OCI-LY1 (cell line): ENCODE results near the gene MATN3.

Source experiments
- H2AFZ ChIP-seq: fragments of 200-600 bp; sonication (generic), shearing (Covaris generic); 2 replicates; pipeline ENCODE4 v1.6.0; 2014; ENCODE audit warnings: antibody characterized with exemption, mild to moderate bottlenecking, low read length
- H3F3A ChIP-seq: fragments of 200-600 bp; sonication (generic), shearing (Covaris generic); 2 replicates; pipeline ENCODE4 v1.6.0; 2014; ENCODE audit warnings: mild to moderate bottlenecking, antibody characterized with exemption, low read length, moderate library complexity; ENCODE audit not compliant: insufficient read depth
- H3K27ac ChIP-seq: fragments of 200-600 bp; sonication (generic); 2 replicates; pipeline ENCODE4 v1.5.1; 2014; ENCODE audit warnings: low read length, mixed run types, mild to moderate bottlenecking, low read depth; ENCODE audit not compliant: poor library complexity, severe bottlenecking
- H3K27me3 ChIP-seq: fragments of 200-600 bp; sonication (generic); 2 replicates; pipeline ENCODE4 v1.6.0; 2014; ENCODE audit warnings: antibody characterized with exemption, mild to moderate bottlenecking, low read length, moderate library complexity; ENCODE audit not compliant: insufficient read depth
- H3K36me3 ChIP-seq: fragments of 200-600 bp; sonication (generic); 2 replicates; pipeline ENCODE4 v1.6.1; 2014; ENCODE audit warnings: mild to moderate bottlenecking, antibody characterized with exemption, low read length, moderate library complexity, mixed read lengths; ENCODE audit not compliant: insufficient read depth
- H3K4me1 ChIP-seq: fragments of 200-600 bp; sonication (generic); 2 replicates; pipeline ENCODE4 v1.5.1; 2014; ENCODE audit warnings: mild to moderate bottlenecking, low read length, moderate library complexity; ENCODE audit not compliant: insufficient read depth, severe bottlenecking
- H3K4me2 ChIP-seq: fragments of 200-600 bp; sonication (generic), shearing (Covaris generic); 2 replicates; pipeline ENCODE4 v1.6.1; 2014; ENCODE audit warnings: low read length
- H3K4me3 ChIP-seq: fragments of 200-600 bp; sonication (generic); 2 replicates; pipeline ENCODE4 v1.5.1; 2014; ENCODE audit warnings: low read length, low read depth, mild to moderate bottlenecking, mixed read lengths; ENCODE audit not compliant: poor library complexity, severe bottlenecking
- H3K79me2 ChIP-seq: fragments of 200-600 bp; shearing (Covaris generic); 2 replicates; pipeline ENCODE4 v1.6.1; 2016; ENCODE audit warnings: mixed run types, low read length, mixed read lengths; ENCODE audit not compliant: insufficient read depth
- H3K9ac ChIP-seq: fragments of 200-600 bp; sonication (generic), shearing (Covaris generic); 2 replicates; pipeline ENCODE4 v1.6.1; 2014; ENCODE audit warnings: mild to moderate bottlenecking, low read length, mixed read lengths
- H3K9me2 ChIP-seq: fragments of 200-600 bp; sonication (generic), shearing (Covaris generic); 2 replicates; pipeline ENCODE4 v1.6.1; 2014; ENCODE audit warnings: low read depth, mild to moderate bottlenecking, low read length, mixed read lengths
- H3K9me3 ChIP-seq: fragments of 200-600 bp; shearing (Covaris generic); 2 replicates; pipeline ENCODE4 v1.6.1; 2014; ENCODE audit warnings: low read length, mixed read lengths
- H4K20me1 ChIP-seq: fragments of 200-600 bp; sonication (generic), shearing (Covaris generic); 2 replicates; pipeline ENCODE4 v1.6.0; 2016; ENCODE audit warnings: mild to moderate bottlenecking, low read length; ENCODE audit not compliant: insufficient read depth
- CTCF ChIP-seq: fragments of 200-600 bp; sonication (generic), shearing (Covaris generic); IDR thresholded peaks from 2 replicates; pipeline ENCODE4 v1.5.1; 2017; ENCODE audit warnings: mild to moderate bottlenecking, antibody characterized with exemption, low read length, moderate library complexity, mixed read lengths
- EZH2 ChIP-seq: fragments of 200-600 bp; sonication (generic), shearing (Covaris generic); IDR thresholded peaks from 2 replicates; pipeline ENCODE4 v1.8.0; 2017; ENCODE audit warnings: borderline replicate concordance, mixed run types, mild to moderate bottlenecking, antibody characterized with exemption, low read length, moderate library complexity, mixed read lengths

The MATN3 gene

GRCh38 chr2:19979932-19980331 is 32.5 kb downstream of the MATN3 start:
- H3K9ac ChIP-seq: no peak overlapping the region

GRCh38 chr2:19973466-19973865 is 39.0 kb downstream of the MATN3 start:
- TF ChIP-seq EZH2: no peak
- H3K9me3 ChIP-seq: no peaks in the 10 kb centered on the region
- no peaks in the 10 kb centered on the region for H3K79me2 ChIP-seq
- no peak overlapping the region for H3K27ac ChIP-seq
- peaks cover 26% of the 10 kb centered on the region for H3K36me3 ChIP-seq
- H3K9ac ChIP-seq: no peak overlapping the region
- no peak overlapping the region for H3K4me3 ChIP-seq
- H3F3A ChIP-seq: no peaks in the 10 kb centered on the region
- H3K4me1 ChIP-seq: no peaks in the 10 kb centered on the region
- H3K9me2 ChIP-seq: no peaks in the 10 kb centered on the region
- H3K4me2 ChIP-seq: no peak overlapping the region
- no peaks in the 10 kb centered on the region for H3K27me3 ChIP-seq
- H4K20me1 ChIP-seq: no peaks in the 10 kb centered on the region
- no peak overlapping the region for H2AFZ ChIP-seq

More at GRCh38 chr2:19979932-19980331, 32.5 kb downstream of the MATN3 start:
- no peaks in the 10 kb centered on the region for H3F3A ChIP-seq
- no peak overlapping the region for H3K27ac ChIP-seq
- no peaks in the 10 kb centered on the region for H3K4me1 ChIP-seq
- H3K36me3 ChIP-seq: peaks cover 19% of the 10 kb centered on the region
- no peaks in the 10 kb centered on the region for H3K79me2 ChIP-seq
- H3K4me2 ChIP-seq: no peak overlapping the region
- no peaks in the 10 kb centered on the region for H3K9me2 ChIP-seq
- H4K20me1 ChIP-seq: no peaks in the 10 kb centered on the region
- H3K4me3 ChIP-seq: no peak overlapping the region
- H3K27me3 ChIP-seq: no peaks in the 10 kb centered on the region
- TF ChIP-seq EZH2 (no peak), CTCF (no peak)
- no peaks in the 10 kb centered on the region for H3K9me3 ChIP-seq
- no peak overlapping the region for H2AFZ ChIP-seq

- H3K9me2 ChIP-seq: no peaks in the 10 kb centered on the region
- no peaks in the 10 kb centered on the region for H3K79me2 ChIP-seq
- no peak overlapping the region for H3K9ac ChIP-seq
- H2AFZ ChIP-seq: no peak overlapping the region
- no peaks in the 10 kb centered on the region for H3K4me1 ChIP-seq
- peaks cover 14% of the 10 kb centered on the region for H3K36me3 ChIP-seq
- no peaks in the 10 kb centered on the region for H3F3A ChIP-seq
- no peaks in the 10 kb centered on the region for H3K9me3 ChIP-seq
- no peak overlapping the region for H3K4me3 ChIP-seq
- no peaks in the 10 kb centered on the region for H4K20me1 ChIP-seq
- no peak for TF ChIP-seq CTCF
- TF ChIP-seq EZH2: no peak
- H3K27me3 ChIP-seq: no peaks in the 10 kb centered on the region
- H3K27ac ChIP-seq: no peak overlapping the region
- H3K4me2 ChIP-seq: no peak overlapping the region
Observed at GRCh38 chr2:19971691-19972090, 40.8 kb downstream of the MATN3 start.

GRCh38 chr2:19963386-19963785 is 49.1 kb downstream of the MATN3 start:
- Histone ChIP-seq H4K20me1 (no peaks in the 10 kb centered on the region), H3K27ac (no peak overlapping the region), H3K79me2 (no peaks in the 10 kb centered on the region), H2AFZ (no peak overlapping the region), H3K9me2 (no peaks in the 10 kb centered on the region), H3K9me3 (no peaks in the 10 kb centered on the region), H3K27me3 (no peaks in the 10 kb centered on the region), H3F3A (no peaks in the 10 kb centered on the region), H3K9ac (no peak overlapping the region), H3K4me3 (no peak overlapping the region), H3K4me1 (no peaks in the 10 kb centered on the region), H3K4me2 (no peak overlapping the region), H3K36me3 (no peaks in the 10 kb centered on the region)
- TF ChIP-seq EZH2 (no peak), CTCF (no peak)
